A549 (cell line): Measurements from ENCODE around the gene GJD2. TPM values are rescaled to one million over a fixed set of nuclear protein-coding genes. Genes with fewer than 3 reads are reported as not detected.

Experiments used
- ATAC-seq, 2 experiments: fragments of 200-7000 bp in 1 of 2; fragments of >200 bp in 1 of 2; cut with Nextera tagmentation in 1 of 2; cut with Tn5 transposase in 1 of 2; 3 replicates each; pipeline versions ENCODE4 v1.8.0 to v1.9.1; 2018 to 2020; ENCODE audit warnings: mild to moderate bottlenecking in 1 of 2, moderate library complexity in 1 of 2
- CTCF ChIA-PET: fragments of 300-600 bp; sonication (Branson Sonifier 250); formaldehyde crosslinking; extraction: SDS; loops from one replicate; lab custom pipeline; 2021; ENCODE audit warnings: antibody characterized with exemption, inconsistent platforms; lab: Yijun Ruan, JAX
- POLR2A ChIA-PET: fragments of 350-600 bp; formaldehyde crosslinking; extraction: SDS; loops from one replicate; lab custom pipeline; 2021; ENCODE audit warnings: antibody characterized with exemption, inconsistent platforms; lab: Yijun Ruan, JAX
- DNase-seq, 2 experiments: peaks; one replicate each; pipeline versions ENCODE4 v3.0.0 to v3.0.0-alpha.2; 2011 to 2016; ENCODE audit warnings: low read depth in 1 of 2, low spot score in 1 of 2
- FAIRE-seq: peaks from 2 replicates; lab custom pipeline; 2011; peaks lifted over from hg19 to GRCh38; lab: Jason Lieb, UNC
- H3K27ac ChIP-seq, 2 experiments: fragments of >200 bp; sonication (Bioruptor Twin); formaldehyde crosslinking; 3 replicates each; pipeline ENCODE4 v1.5.1; 2016 to 2017
- H3K4me1 ChIP-seq: fragments of >200 bp; sonication (Bioruptor Twin); formaldehyde crosslinking; 3 replicates; pipeline ENCODE4 v1.6.1; 2016
- H3K4me2 ChIP-seq: fragments of >200 bp; sonication (Bioruptor Twin); formaldehyde crosslinking; 3 replicates; pipeline ENCODE4 v1.6.1; 2016
- H3K4me3 ChIP-seq: fragments of >200 bp; sonication (Bioruptor Twin); formaldehyde crosslinking; 3 replicates; pipeline ENCODE4 v1.5.1; 2016
- H3K9me3 ChIP-seq: fragments of >200 bp; sonication (Bioruptor Twin); formaldehyde crosslinking; 3 replicates; pipeline ENCODE4 v1.6.1; 2016
- CBX2 ChIP-seq: fragments of 200-600 bp; sonication (generic); IDR thresholded peaks from 2 replicates; pipeline ENCODE4 v1.6.1; 2016; ENCODE audit warnings: low read depth, mild to moderate bottlenecking, borderline replicate concordance
- EHF ChIP-seq: fragments of 250-450 bp; sonication (Bioruptor Pico); IDR thresholded peaks from 2 replicates; pipeline ENCODE4 v1.5.0; 2020; ENCODE audit warnings: mild to moderate bottlenecking
- EP300 ChIP-seq, 2 experiments: fragments of >200 bp; sonication (Bioruptor Twin); formaldehyde crosslinking; IDR thresholded peaks; 2 replicates in 1 of 2; 3 replicates in 1 of 2; pipeline ENCODE4 v1.6.1; 2016 to 2017
- ESRRA ChIP-seq: fragments of 150-350 bp; IDR thresholded peaks from 2 replicates; pipeline ENCODE4 v1.6.1; 2014; ENCODE audit warnings: mild to moderate bottlenecking, low read length, borderline replicate concordance
- FOSB ChIP-seq: fragments of 250-450 bp; sonication (Bioruptor Pico); IDR thresholded peaks from 2 replicates; pipeline ENCODE4 v1.5.0; 2020; ENCODE audit warnings: mild to moderate bottlenecking, moderate library complexity
- FOXS1 ChIP-seq: fragments of 250-450 bp; sonication (Bioruptor Pico); IDR thresholded peaks from 2 replicates; pipeline ENCODE4 v1.5.0; 2020; ENCODE audit warnings: mild to moderate bottlenecking, moderate library complexity
- HDAC2 ChIP-seq: fragments of 200-600 bp; sonication (generic); IDR thresholded peaks from 2 replicates; pipeline ENCODE4 v1.6.1; 2016
- MAFK ChIP-seq: fragments of 450-650 bp; IDR thresholded peaks from 2 replicates; pipeline ENCODE4 v1.6.1; 2014; ENCODE audit not compliant: partially characterized antibody
- MAZ ChIP-seq: fragments of 150-350 bp; IDR thresholded peaks from 2 replicates; pipeline ENCODE4 v1.6.1; 2014; ENCODE audit warnings: antibody characterized with exemption, low read depth, low read length, borderline replicate concordance
- NFE2L2 ChIP-seq: fragments of 150-350 bp; conservative IDR thresholded peaks from 2 replicates; pipeline ENCODE4 v1.6.1; 2014; ENCODE audit warnings: low read length
- POLR2A ChIP-seq: IDR thresholded peaks from 2 replicates; pipeline ENCODE4 v1.6.1; 2012; ENCODE audit warnings: mild to moderate bottlenecking, low read length
- POLR2AphosphoS2 ChIP-seq: conservative IDR thresholded peaks from 2 replicates; pipeline ENCODE4 v1.6.1; 2012; ENCODE audit warnings: low read length, improper control_type of control experiment, inconsistent platforms
- RAD21 ChIP-seq, 2 experiments: fragments of >200 bp in 1 of 2; sonication (Bioruptor Twin) in 1 of 2; formaldehyde crosslinking in 1 of 2; IDR thresholded peaks in 1 of 2; conservative IDR thresholded peaks in 1 of 2; 2 replicates in 1 of 2; 3 replicates in 1 of 2; pipeline ENCODE4 v1.6.1; 2012 to 2018; ENCODE audit warnings: inconsistent platforms in 1 of 2
- RCOR1 ChIP-seq: fragments of 150-350 bp; IDR thresholded peaks from 2 replicates; pipeline ENCODE4 v1.6.1; 2014; ENCODE audit warnings: antibody characterized with exemption, low read length, low read depth
- RNF2 ChIP-seq: fragments of 200-600 bp; sonication (generic); IDR thresholded peaks from 2 replicates; pipeline ENCODE4 v1.6.1; 2016; ENCODE audit warnings: low read depth, mild to moderate bottlenecking, antibody characterized with exemption, moderate library complexity, borderline replicate concordance
- TFCP2L1 ChIP-seq: fragments of 250-450 bp; sonication (Bioruptor Pico); IDR thresholded peaks from 2 replicates; pipeline ENCODE4 v1.5.0; 2021; ENCODE audit warnings: mild to moderate bottlenecking
- TP53 ChIP-seq: fragments of 250-450 bp; sonication (Bioruptor Pico); IDR thresholded peaks from 2 replicates; pipeline ENCODE4 v1.5.0; 2021; ENCODE audit warnings: mild to moderate bottlenecking, moderate library complexity
- ZC3H11A ChIP-seq: fragments of 450-650 bp; IDR thresholded peaks from 2 replicates; pipeline ENCODE4 v1.6.1; 2014; ENCODE audit warnings: antibody characterized with exemption, mild to moderate bottlenecking
- ZNF302 ChIP-seq: fragments of 250-450 bp; sonication (Bioruptor Pico); IDR thresholded peaks from 2 replicates; pipeline ENCODE4 v1.9.0; 2021; ENCODE audit warnings: inconsistent platforms, mild to moderate bottlenecking, moderate library complexity
- ZSCAN20 ChIP-seq: fragments of 250-450 bp; sonication (Bioruptor Pico); IDR thresholded peaks from 2 replicates; pipeline ENCODE4 v1.8.0; 2022; ENCODE audit warnings: mild to moderate bottlenecking, moderate library complexity
- WGBS: methylation state at CpG from one replicate; pipeline ENCODE4 v1.1.6; 2017; ENCODE audit errors: missing lambda C conversion rate; 5-methylcytosine and 5-hydroxymethylcytosine counted together
- polyA plus RNA-seq, 4 experiments: library from polyadenylated mRNA; depleted of rRNA in 3 of 4; stranded (reverse); fragments of >200 nt; fragmentation: RNase III in 1 of 4; extraction: RNeasy Plus Mini Kit Qiagen cat#74134 plus additional on column Dnase treatment in 1 of 4; gene quantifications; 2 replicates in 3 of 4; 3 replicates in 1 of 4; pipeline ENCODE4 v1.2.3, GENCODE V29; 2011 to 2017
- TF ChIP-seq, protein P1 (sequence below): fragments of >200 bp; sonication (Bioruptor Twin); formaldehyde crosslinking; IDR thresholded peaks from 2 replicates; pipeline ENCODE4 v1.6.1; 2016
- TF ChIP-seq, protein P2 (sequence below): fragments of >200 bp; sonication (Bioruptor Twin); formaldehyde crosslinking; IDR thresholded peaks from 3 replicates; pipeline ENCODE4 v1.5.1; 2016
- TF ChIP-seq, protein P3 (sequence below): fragments of 150-350 bp; IDR thresholded peaks from 2 replicates; pipeline ENCODE4 v1.6.1; 2014; ENCODE audit warnings: low read depth, mild to moderate bottlenecking, low read length

The GJD2 gene
- polyA plus RNA-seq, 2 of the 4 experiments (the other 2 are of a cell fraction), result not detected

DNA sequence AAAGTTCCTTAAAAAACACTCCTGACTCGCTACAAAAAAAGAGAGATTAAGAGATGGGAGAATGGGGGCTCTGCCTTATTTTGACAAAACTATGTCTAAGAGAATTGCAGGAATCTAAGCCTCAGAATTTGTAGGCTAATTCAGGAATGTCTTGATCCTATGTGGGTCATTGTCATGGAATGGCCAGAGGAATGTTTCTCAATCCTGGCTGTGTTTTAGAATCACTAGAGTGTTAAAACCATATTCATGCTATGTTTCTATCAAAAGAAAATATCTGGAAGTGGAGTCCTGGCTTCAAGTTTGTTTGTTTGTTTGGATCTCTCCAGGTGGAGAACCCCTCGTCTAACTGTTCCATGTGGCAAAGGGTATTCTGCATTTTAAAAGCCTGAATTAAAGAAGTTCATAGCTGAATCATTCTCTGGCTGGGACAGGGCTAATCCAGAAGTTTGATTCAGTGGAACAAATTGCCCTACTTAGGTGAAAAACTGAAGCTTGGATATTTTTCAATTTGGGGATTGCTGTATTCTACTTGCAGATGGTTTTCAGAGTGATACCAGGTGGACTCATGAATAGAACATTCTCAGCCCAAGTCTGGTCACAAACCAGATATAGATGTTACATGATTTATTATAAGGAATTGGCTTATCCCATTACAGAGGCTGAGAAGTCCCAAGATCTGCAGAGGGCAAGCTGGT, 28.2 kb downstream of the GJD2 start:
- DNase-seq (no peak), FAIRE-seq (no peak), ATAC-seq (no peak)
- ChIA-PET CTCF (interaction anchor here (0.7 to 1.7 kb wide), 3 partner anchors 18 to 192 kb away, joined by 3 to 6 read pairs (median 3); no protein-coding TSS in a partner anchor), POLR2A (no interaction called here)
- H3K9me3 ChIP-seq, result no peaks in the 10 kb centered on the region
- WGBS, result 12% methylated on average over 2 of the region's 2 CpGs
- TF ChIP-seq FOSB, result no peak
- TF ChIP-seq EP300 (IDR thresholded peaks at IDR 0.05), result no peak
- TF ChIP-seq RCOR1, result no peak
- TF ChIP-seq, protein P1, sequence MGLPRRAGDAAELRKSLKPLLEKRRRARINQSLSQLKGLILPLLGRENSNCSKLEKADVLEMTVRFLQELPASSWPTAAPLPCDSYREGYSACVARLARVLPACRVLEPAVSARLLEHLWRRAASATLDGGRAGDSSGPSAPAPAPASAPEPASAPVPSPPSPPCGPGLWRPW, result no peak
- no peak for TF ChIP-seq ZC3H11A
- TF ChIP-seq TP53 (CRISPR knock-in tag), result no peak
- TF ChIP-seq ZNF302 (CRISPR knock-in tag), result no peak
- no peak for TF ChIP-seq RAD21 (conservative IDR thresholded peaks at IDR 0.05 in 1 of 2, IDR thresholded peaks at IDR 0.05 in 1 of 2)
- no peak for TF ChIP-seq POLR2AphosphoS2
- no peak for TF ChIP-seq EHF
- TF ChIP-seq POLR2A, result no peak
- TF ChIP-seq HDAC2, result no peak
- TF ChIP-seq TFCP2L1 (CRISPR knock-in tag), result no peak
- TF ChIP-seq, protein P2, sequence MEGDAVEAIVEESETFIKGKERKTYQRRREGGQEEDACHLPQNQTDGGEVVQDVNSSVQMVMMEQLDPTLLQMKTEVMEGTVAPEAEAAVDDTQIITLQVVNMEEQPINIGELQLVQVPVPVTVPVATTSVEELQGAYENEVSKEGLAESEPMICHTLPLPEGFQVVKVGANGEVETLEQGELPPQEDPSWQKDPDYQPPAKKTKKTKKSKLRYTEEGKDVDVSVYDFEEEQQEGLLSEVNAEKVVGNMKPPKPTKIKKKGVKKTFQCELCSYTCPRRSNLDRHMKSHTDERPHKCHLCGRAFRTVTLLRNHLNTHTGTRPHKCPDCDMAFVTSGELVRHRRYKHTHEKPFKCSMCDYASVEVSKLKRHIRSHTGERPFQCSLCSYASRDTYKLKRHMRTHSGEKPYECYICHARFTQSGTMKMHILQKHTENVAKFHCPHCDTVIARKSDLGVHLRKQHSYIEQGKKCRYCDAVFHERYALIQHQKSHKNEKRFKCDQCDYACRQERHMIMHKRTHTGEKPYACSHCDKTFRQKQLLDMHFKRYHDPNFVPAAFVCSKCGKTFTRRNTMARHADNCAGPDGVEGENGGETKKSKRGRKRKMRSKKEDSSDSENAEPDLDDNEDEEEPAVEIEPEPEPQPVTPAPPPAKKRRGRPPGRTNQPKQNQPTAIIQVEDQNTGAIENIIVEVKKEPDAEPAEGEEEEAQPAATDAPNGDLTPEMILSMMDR, result no peak
- TF ChIP-seq, protein P3, sequence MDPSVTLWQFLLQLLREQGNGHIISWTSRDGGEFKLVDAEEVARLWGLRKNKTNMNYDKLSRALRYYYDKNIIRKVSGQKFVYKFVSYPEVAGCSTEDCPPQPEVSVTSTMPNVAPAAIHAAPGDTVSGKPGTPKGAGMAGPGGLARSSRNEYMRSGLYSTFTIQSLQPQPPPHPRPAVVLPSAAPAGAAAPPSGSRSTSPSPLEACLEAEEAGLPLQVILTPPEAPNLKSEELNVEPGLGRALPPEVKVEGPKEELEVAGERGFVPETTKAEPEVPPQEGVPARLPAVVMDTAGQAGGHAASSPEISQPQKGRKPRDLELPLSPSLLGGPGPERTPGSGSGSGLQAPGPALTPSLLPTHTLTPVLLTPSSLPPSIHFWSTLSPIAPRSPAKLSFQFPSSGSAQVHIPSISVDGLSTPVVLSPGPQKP, result no peak
- no peak for TF ChIP-seq ESRRA
- TF ChIP-seq FOXS1, result no peak
- no peak for TF ChIP-seq NFE2L2
- no peak overlapping the region for H3K4me2 ChIP-seq
- no peak overlapping the region for H3K4me3 ChIP-seq
- peaks cover 10% of the 10 kb centered on the region; the same call in 2 of the 3 replicates for H3K4me1 ChIP-seq
- no peak overlapping the region for H3K27ac ChIP-seq

DNA sequence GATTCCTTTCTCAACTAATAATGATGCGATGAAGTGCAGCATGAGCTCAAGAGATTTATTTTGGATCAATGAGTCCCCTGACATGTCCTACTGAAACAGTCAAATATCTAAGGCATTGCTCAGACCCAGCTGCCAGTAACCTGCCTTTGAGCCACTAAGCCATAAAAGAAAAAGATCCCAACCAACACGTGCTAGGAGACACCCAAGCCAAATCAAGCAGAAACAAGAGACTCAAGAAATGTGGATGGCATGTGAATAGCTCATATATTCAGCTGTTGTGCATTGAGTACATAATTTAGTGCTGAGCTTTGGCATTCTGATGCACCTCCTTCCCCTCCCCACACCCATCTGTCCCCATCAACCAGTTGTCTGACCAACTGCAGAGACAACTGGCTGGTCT, 29.2 kb downstream of the GJD2 start:
- ChIA-PET CTCF (no interaction called here), POLR2A (no interaction called here)
- FAIRE-seq (no peak), DNase-seq (no peak), ATAC-seq (no peak)
- Histone ChIP-seq H3K27ac (no peak overlapping the region), H3K9me3 (no peaks in the 10 kb centered on the region), H3K4me2 (no peak overlapping the region), H3K4me3 (no peak overlapping the region), H3K4me1 (peaks cover 15% of the 10 kb centered on the region)
- TF ChIP-seq CBX2, result no peak
- TF ChIP-seq MAFK, result no peak
- no peak for TF ChIP-seq ZNF302 (CRISPR knock-in tag)
- TF ChIP-seq EHF, result no peak
- TF ChIP-seq NFE2L2, result no peak
- TF ChIP-seq ZC3H11A, result no peak
- no peak for TF ChIP-seq HDAC2
- no peak for TF ChIP-seq ZSCAN20 (CRISPR knock-in tag)
- no peak for TF ChIP-seq MAZ
- TF ChIP-seq RNF2, result no peak
- WGBS, result 49% methylated on average over 2 of the region's 2 CpGs
